HepG2 (cell line): Measurements from ENCODE around the gene ANXA9. TPM values are rescaled to one million over a fixed set of nuclear protein-coding genes. Genes with fewer than 3 reads are reported as not detected.

Source experiments
- IKZF1 ChIP-seq: fragments of 450-650 bp; IDR thresholded peaks from 2 replicates; pipeline ENCODE4 v1.7.1; 2016
- KLF13 ChIP-seq: sonication (generic); formaldehyde crosslinking; IDR thresholded peaks from 2 replicates; pipeline ENCODE4 v1.4.0; 2020; ENCODE audit warnings: mild to moderate bottlenecking, missing genetic modification reagents
- KLF9 ChIP-seq: IDR thresholded peaks from 2 replicates; pipeline ENCODE4 v1.6.1; 2016; ENCODE audit warnings: low read depth
- MIXL1 ChIP-seq: IDR thresholded peaks from 2 replicates; pipeline ENCODE4 v1.6.1; 2016
- NFKBIZ ChIP-seq: IDR thresholded peaks from 2 replicates; pipeline ENCODE4 v1.6.1; 2018; ENCODE audit warnings: missing genetic modification reagents, missing compliant biosample characterization
- PAWR ChIP-seq: sonication (generic); formaldehyde crosslinking; IDR thresholded peaks from 2 replicates; pipeline ENCODE4 v1.4.0; 2020; ENCODE audit warnings: missing genetic modification reagents, mild to moderate bottlenecking, borderline replicate concordance
- POLR2AphosphoS5 ChIP-seq: IDR thresholded peaks from 2 replicates; pipeline ENCODE4 v1.6.1; 2012; ENCODE audit warnings: low read depth, low read length
- ZFP90 ChIP-seq: sonication (generic); formaldehyde crosslinking; IDR thresholded peaks from 2 replicates; pipeline ENCODE4 v1.8.0; 2022; ENCODE audit warnings: missing genetic modification reagents, mild to moderate bottlenecking, inconsistent platforms, borderline replicate concordance
- ZNF12 ChIP-seq: sonication (generic); formaldehyde crosslinking; IDR thresholded peaks from 2 replicates; pipeline ENCODE4 v1.5.0; 2020; ENCODE audit warnings: missing genetic modification reagents
- ZNF263 ChIP-seq: sonication (generic); formaldehyde crosslinking; IDR thresholded peaks from 2 replicates; pipeline ENCODE4 v1.4.0; 2020; ENCODE audit warnings: missing genetic modification reagents
- ZNF274 ChIP-seq: sonication (generic); formaldehyde crosslinking; IDR thresholded peaks from 2 replicates; pipeline ENCODE4 v1.5.1; 2020; ENCODE audit warnings: mild to moderate bottlenecking, missing genetic modification reagents
- ZNF546 ChIP-seq: sonication (generic); formaldehyde crosslinking; conservative IDR thresholded peaks from 2 replicates; pipeline ENCODE4 v1.8.1; 2023; ENCODE audit warnings: mild to moderate bottlenecking, missing genetic modification reagents
- ZNF550 ChIP-seq: sonication (generic); formaldehyde crosslinking; IDR thresholded peaks from 2 replicates; pipeline ENCODE4 v1.4.0; 2020; ENCODE audit warnings: mild to moderate bottlenecking, missing genetic modification reagents, borderline replicate concordance
- ZNF556 ChIP-seq: sonication (generic); formaldehyde crosslinking; IDR thresholded peaks from 2 replicates; pipeline ENCODE4 v1.4.0; 2020; ENCODE audit warnings: mild to moderate bottlenecking, missing genetic modification reagents, borderline replicate concordance
- polyA plus RNA-seq, 8 experiments: library from polyadenylated mRNA; depleted of rRNA in 3 of 8; stranded (reverse) in 7 of 8; unstranded in 1 of 8; fragments of >200 nt; fragmentation: Illumina TruSeq in 4 of 8; extraction: Trizol in 4 of 8; gene quantifications; 2 replicates each; pipeline versions ENCODE4 v1.2.1 to v1.2.3, GENCODE V29; 2011 to 2016; ENCODE audit warnings: low read depth in 4 of 8, missing spikeins in 1 of 8, mixed read lengths in 1 of 8; ENCODE audit not compliant: insufficient read depth in 1 of 8
- total RNA-seq, 5 experiments: library from RNA; depleted of rRNA; stranded (reverse); fragments of >200 nt; fragmentation: Illumina TruSeq; extraction: Trizol; gene quantifications; 2 replicates each; pipeline ENCODE4 v1.2.3, GENCODE V29; 2016; ENCODE audit warnings: low read depth in 1 of 5
- TF ChIP-seq, protein P1 (sequence below): IDR thresholded peaks from 2 replicates; pipeline ENCODE4 v1.6.1; 2016; ENCODE audit warnings: low read depth
- TF ChIP-seq, protein P2 (sequence below): sonication (generic); formaldehyde crosslinking; IDR thresholded peaks from 2 replicates; pipeline ENCODE4 v1.4.0; 2020; ENCODE audit warnings: mild to moderate bottlenecking, missing genetic modification reagents
- TF ChIP-seq, protein P3 (sequence below): sonication (generic); formaldehyde crosslinking; IDR thresholded peaks from 2 replicates; pipeline ENCODE4 v1.4.0; 2020; ENCODE audit warnings: low read depth, mild to moderate bottlenecking, missing genetic modification reagents

The ANXA9 gene
- total and polyA plus RNA-seq, 2 of the 13 experiments (the other 11 are each of a cell fraction or from before 2014, with no cell fraction given): 13.3 to 23.9 TPM

DNA sequence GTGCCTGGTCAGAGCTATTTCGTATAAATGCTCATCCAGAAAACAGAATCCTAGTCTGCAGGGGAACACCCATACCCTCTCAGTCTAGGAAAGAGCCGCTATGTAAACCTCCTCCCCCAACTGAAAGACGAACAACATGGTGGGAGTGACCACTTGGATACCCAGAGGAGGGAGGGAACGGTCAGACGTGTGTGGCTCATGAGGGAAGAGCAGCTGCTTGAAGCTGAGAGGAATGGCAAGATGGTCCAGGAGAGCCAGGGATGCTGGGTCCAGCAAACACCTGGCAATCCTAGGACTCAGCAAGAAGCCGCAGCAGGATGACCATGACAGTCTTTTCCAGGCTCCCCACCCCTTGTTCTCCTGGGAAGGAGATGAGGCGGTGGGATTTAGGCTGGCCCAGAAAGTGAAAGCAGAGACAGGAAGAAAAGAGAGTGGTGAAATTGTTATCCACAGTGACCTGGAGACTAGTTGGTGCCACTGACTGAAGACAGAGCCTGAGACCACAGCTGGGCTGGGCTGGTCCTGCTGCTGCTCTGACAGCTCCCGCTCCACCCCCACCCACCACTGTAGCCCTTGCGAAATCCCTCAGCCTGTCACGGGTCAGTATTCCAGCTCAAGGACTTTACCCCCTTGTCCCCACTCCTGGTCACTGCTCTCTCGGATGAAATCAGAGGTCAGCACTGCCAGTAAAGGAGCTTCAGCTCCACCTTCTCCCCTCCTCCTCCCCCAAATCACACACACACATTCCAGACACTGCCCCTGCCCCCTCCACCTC, 11.1 kb upstream of the ANXA9 start (continued):
- TF ChIP-seq PAWR (no peak), POLR2AphosphoS5 (no peak), IKZF1 (no peak), NFKBIZ (CRISPR knock-in tag) (peak; percentile 88), ZFP90 (CRISPR knock-in tag) (peak; percentile 73; the same call in 1 of the 2 replicates), ZNF546 (CRISPR knock-in tag) (no peak), KLF13 (CRISPR knock-in tag) (no peak), ZNF556 (CRISPR knock-in tag) (no peak; the same call in 1 of the 2 replicates), ZNF550 (CRISPR knock-in tag) (no peak), ZNF263 (CRISPR knock-in tag) (no peak; the same call in 1 of the 2 replicates), KLF9 (CRISPR knock-in tag) (no peak), ZNF12 (CRISPR knock-in tag) (peak; percentile 27), MIXL1 (peak; percentile 20; the same call in 1 of the 2 replicates), ZNF274 (CRISPR knock-in tag) (no peak)
- TF ChIP-seq, protein P1, sequence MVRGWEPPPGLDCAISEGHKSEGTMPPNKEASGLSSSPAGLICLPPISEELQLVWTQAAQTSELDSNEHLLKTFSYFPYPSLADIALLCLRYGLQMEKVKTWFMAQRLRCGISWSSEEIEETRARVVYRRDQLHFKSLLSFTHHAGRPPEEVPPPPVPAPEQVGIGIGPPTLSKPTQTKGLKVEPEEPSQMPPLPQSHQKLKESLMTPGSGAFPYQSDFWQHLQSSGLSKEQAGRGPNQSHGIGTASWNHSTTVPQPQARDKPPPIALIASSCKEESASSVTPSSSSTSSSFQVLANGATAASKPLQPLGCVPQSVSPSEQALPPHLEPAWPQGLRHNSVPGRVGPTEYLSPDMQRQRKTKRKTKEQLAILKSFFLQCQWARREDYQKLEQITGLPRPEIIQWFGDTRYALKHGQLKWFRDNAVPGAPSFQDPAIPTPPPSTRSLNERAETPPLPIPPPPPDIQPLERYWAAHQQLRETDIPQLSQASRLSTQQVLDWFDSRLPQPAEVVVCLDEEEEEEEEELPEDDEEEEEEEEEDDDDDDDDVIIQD (CRISPR knock-in tag): peak; percentile 45; the same call in 1 of the 2 replicates
- TF ChIP-seq, protein P2, sequence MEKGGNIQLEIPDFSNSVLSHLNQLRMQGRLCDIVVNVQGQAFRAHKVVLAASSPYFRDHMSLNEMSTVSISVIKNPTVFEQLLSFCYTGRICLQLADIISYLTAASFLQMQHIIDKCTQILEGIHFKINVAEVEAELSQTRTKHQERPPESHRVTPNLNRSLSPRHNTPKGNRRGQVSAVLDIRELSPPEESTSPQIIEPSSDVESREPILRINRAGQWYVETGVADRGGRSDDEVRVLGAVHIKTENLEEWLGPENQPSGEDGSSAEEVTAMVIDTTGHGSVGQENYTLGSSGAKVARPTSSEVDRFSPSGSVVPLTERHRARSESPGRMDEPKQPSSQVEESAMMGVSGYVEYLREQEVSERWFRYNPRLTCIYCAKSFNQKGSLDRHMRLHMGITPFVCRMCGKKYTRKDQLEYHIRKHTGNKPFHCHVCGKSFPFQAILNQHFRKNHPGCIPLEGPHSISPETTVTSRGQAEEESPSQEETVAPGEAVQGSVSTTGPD (CRISPR knock-in tag): no peak
- TF ChIP-seq, protein P3, sequence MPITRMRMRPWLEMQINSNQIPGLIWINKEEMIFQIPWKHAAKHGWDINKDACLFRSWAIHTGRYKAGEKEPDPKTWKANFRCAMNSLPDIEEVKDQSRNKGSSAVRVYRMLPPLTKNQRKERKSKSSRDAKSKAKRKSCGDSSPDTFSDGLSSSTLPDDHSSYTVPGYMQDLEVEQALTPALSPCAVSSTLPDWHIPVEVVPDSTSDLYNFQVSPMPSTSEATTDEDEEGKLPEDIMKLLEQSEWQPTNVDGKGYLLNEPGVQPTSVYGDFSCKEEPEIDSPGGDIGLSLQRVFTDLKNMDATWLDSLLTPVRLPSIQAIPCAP: no peak
